Adrenal gland (tissue), 5 donors: ENCODE measurements around the gene NAGS.

Source experiments
- POLR2A ChIP-seq, 2 donors: fragments of 450-650 bp; IDR thresholded peaks; one replicate each; pipeline ENCODE4 v1.6.1; 2017; ENCODE audit warnings: antibody characterized with exemption in 2 of 2, mild to moderate bottlenecking in 2 of 2, moderate library complexity in 1 of 2
- TF ChIP-seq, protein P1 (sequence below), 6 experiments: fragments of 450-650 bp in 4 of 6; fragments of 200-600 bp in 2 of 6; sonication (generic) in 1 of 6; IDR thresholded peaks; 1 replicate in 5 of 6; 2 replicates in 1 of 6; pipeline versions ENCODE4 v1.5.1 to v1.8.0; 2016 to 2021; ENCODE audit warnings: antibody characterized with exemption in 6 of 6, mild to moderate bottlenecking in 2 of 6, moderate library complexity in 1 of 6
- donor health status: DM: no; HTN: no; CAD: no.

DNA sequence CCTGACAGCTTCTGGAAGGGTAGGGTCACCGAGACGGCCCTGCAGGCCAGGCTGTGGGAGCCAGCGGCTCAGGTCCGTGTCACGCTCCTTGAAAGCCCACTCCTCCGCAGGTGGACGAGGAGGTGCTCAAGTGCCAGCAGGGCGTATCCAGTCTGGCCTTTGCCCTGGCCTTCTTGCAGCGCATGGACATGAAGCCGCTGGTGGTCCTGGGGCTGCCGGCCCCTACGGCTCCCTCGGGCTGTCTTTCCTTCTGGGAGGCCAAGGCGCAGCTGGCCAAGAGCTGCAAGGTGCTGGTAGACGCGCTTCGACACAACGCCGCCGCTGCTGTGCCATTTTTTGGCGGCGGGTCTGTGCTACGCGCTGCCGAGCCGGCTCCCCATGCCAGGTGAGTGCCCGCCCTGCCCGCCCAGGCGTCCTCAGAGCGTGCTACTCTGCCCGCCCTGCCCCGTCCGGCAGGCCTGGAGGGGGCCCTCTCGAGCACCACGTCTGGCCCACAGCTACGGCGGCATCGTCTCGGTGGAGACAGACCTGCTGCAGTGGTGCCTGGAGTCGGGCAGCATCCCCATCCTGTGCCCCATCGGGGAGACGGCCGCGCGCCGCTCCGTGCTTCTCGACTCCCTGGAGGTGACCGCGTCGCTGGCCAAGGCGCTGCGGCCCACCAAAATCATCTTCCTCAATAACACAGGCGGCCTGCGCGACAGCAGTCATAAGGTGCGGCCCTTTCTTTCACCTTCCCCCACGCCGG lies 1.3 kb downstream of the NAGS start:
- TF ChIP-seq, protein P1, sequence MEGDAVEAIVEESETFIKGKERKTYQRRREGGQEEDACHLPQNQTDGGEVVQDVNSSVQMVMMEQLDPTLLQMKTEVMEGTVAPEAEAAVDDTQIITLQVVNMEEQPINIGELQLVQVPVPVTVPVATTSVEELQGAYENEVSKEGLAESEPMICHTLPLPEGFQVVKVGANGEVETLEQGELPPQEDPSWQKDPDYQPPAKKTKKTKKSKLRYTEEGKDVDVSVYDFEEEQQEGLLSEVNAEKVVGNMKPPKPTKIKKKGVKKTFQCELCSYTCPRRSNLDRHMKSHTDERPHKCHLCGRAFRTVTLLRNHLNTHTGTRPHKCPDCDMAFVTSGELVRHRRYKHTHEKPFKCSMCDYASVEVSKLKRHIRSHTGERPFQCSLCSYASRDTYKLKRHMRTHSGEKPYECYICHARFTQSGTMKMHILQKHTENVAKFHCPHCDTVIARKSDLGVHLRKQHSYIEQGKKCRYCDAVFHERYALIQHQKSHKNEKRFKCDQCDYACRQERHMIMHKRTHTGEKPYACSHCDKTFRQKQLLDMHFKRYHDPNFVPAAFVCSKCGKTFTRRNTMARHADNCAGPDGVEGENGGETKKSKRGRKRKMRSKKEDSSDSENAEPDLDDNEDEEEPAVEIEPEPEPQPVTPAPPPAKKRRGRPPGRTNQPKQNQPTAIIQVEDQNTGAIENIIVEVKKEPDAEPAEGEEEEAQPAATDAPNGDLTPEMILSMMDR (IDR thresholded peaks at IDR 0.05), result no peak
- TF ChIP-seq POLR2A (IDR thresholded peaks at IDR 0.05), result no peak
